BE2C (cell line): ENCODE data around the gene LYPD4. TPM values are rescaled to one million over a fixed set of nuclear protein-coding genes. Genes with fewer than 3 reads are reported as not detected.

Source experiments
- DNase-seq: peaks from one replicate; pipeline ENCODE4 v3.0.0-alpha.2; 2020
- H3K27me3 ChIP-seq: fragments of 250-450 bp; sonication (Bioruptor Pico); 2 replicates; pipeline ENCODE4 v1.5.1; 2020; ENCODE audit warnings: mild to moderate bottlenecking
- H3K36me3 ChIP-seq: fragments of 250-450 bp; sonication (Bioruptor Pico); 2 replicates; pipeline ENCODE4 v1.5.1; 2020; ENCODE audit warnings: mild to moderate bottlenecking
- H3K4me1 ChIP-seq: fragments of 250-450 bp; sonication (Bioruptor Pico); 2 replicates; pipeline ENCODE4 v1.5.1; 2020
- H3K4me3 ChIP-seq: 2 replicates; pipeline ENCODE4 v1.5.1; 2011; ENCODE audit warnings: low read depth, low read length
- H3K9me3 ChIP-seq: fragments of 250-450 bp; sonication (Bioruptor Pico); 2 replicates; pipeline ENCODE4 v1.5.1; 2020
- polyA plus RNA-seq: library from polyadenylated mRNA; unstranded; fragments of >200 nt; gene quantifications from one replicate; pipeline ENCODE4 v1.2.1, GENCODE V29; 2012; ENCODE audit warnings: low read depth, missing spikeins; ENCODE audit not compliant: insufficient read length, insufficient read depth
- TF ChIP-seq, protein P1 (sequence below): IDR thresholded peaks from 2 replicates; pipeline ENCODE4 v1.5.1; 2012; ENCODE audit warnings: mild to moderate bottlenecking, low read depth, low read length

The LYPD4 gene
- polyA plus RNA-seq = not detected

DNA sequence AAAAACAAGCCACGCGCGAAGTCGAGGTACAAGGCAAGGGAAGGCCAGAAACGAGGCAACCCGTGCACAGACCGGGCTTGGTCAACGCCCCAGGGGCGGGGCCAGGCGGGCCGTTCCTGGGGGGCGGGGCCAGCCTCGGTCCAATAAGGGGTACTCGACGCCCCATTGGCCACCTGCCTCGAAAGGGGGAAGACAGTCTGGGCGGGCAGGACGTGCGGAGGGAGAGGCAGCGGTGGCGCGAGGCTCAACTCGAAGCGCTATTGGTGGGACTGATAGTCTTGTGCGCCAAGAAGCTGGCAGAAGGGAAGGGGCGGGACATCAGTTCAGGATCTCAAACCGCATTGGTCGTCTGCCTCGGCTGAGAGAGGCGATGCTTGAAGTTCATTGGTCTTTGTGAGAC is at the start of gene LYPD4:
TSS of gene LYPD4 (minus strand) at position 83 of the 400 bp plus-strand sequence. CDS start 5,398 bp downstream, outside the sequence.
- Histone ChIP-seq H3K4me1 (no peaks in the 10 kb centered on the region), H3K36me3 (no peaks in the 10 kb centered on the region), H3K27me3 (peaks cover 21% of the 10 kb centered on the region), H3K4me3 (no peak within 1 kb of the TSS), H3K9me3 (no peaks in the 10 kb centered on the region)
- no peak for DNase-seq
- TF ChIP-seq, protein P1, sequence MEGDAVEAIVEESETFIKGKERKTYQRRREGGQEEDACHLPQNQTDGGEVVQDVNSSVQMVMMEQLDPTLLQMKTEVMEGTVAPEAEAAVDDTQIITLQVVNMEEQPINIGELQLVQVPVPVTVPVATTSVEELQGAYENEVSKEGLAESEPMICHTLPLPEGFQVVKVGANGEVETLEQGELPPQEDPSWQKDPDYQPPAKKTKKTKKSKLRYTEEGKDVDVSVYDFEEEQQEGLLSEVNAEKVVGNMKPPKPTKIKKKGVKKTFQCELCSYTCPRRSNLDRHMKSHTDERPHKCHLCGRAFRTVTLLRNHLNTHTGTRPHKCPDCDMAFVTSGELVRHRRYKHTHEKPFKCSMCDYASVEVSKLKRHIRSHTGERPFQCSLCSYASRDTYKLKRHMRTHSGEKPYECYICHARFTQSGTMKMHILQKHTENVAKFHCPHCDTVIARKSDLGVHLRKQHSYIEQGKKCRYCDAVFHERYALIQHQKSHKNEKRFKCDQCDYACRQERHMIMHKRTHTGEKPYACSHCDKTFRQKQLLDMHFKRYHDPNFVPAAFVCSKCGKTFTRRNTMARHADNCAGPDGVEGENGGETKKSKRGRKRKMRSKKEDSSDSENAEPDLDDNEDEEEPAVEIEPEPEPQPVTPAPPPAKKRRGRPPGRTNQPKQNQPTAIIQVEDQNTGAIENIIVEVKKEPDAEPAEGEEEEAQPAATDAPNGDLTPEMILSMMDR = no peak

DNA sequence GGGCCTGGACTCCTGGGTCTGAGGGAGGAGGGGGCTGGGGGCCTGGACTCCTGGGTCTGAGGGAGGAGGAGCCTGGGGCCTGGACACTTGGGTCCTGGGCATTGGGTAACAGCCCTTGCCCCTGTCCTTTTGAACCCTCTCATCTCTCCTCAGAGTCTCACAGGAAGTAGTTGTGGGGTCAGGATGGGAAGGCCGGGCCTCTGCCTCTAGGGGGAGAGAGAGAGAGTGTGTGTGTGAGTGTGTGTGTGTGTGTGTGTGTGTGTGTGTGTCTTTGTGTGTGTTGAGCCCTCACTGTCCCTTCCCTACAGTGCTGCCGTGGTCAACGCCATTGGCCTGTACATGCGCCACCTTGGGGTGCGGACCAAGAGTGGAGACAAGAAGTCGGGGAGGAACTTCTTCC is 49.4 kb upstream of the LYPD4 start:
- DNase-seq = no peak
- Histone ChIP-seq H3K4me3 (no peak overlapping the region), H3K36me3 (0 out of 2 replicates have a peak, but pooled peaks cover 2% of the 10 kb centered on the region), H3K27me3 (no peaks in the 10 kb centered on the region), H3K9me3 (no peaks in the 10 kb centered on the region), H3K4me1 (no peaks in the 10 kb centered on the region)
- TF ChIP-seq, protein P1 = peak; percentile 23; the same call in 1 of the 2 replicates

- no peak overlapping the region for H3K4me3 ChIP-seq
- DNase-seq = no peak
- H3K36me3 ChIP-seq = 0 out of 2 replicates have a peak, but pooled peaks cover 2% of the 10 kb centered on the region
- H3K27me3 ChIP-seq = no peaks in the 10 kb centered on the region
- no peaks in the 10 kb centered on the region for H3K9me3 ChIP-seq
- TF ChIP-seq, protein P1 = no peak
- H3K4me1 ChIP-seq = no peaks in the 10 kb centered on the region
Measured at GRCh38 chr19:41892173-41892902, 47.9 kb upstream of the LYPD4 start.

DNA sequence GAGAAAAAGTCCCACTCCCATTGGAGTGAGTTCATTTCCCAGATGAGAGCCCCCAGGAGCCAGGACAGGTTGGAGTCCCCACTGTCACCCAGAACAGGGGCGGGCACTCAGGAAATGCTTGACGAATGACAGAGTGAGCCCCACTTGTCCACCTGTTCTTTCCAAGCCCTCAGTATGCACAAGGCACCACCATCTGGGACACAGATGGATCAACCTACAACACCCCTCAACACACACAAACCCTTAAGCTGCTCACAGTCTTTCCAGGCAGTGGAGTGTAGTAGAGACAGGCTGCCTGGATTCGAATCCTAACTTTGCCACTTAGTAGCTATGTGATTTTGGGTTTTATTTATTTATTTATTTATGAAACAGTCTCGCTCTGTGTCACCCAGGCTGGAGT is 46.5 kb upstream of the LYPD4 start:
- H3K9me3 ChIP-seq = no peaks in the 10 kb centered on the region
- DNase-seq = no peak
- H3K4me3 ChIP-seq = no peak overlapping the region
- 0 out of 2 replicates have a peak, but pooled peaks cover 2% of the 10 kb centered on the region for H3K36me3 ChIP-seq
- no peaks in the 10 kb centered on the region for H3K27me3 ChIP-seq
- TF ChIP-seq, protein P1 = no peak
- H3K4me1 ChIP-seq = no peaks in the 10 kb centered on the region

GRCh38 chr19:41889896-41890295 is 45.4 kb upstream of the LYPD4 start:
- Histone ChIP-seq H3K27me3 (no peaks in the 10 kb centered on the region), H3K4me1 (no peaks in the 10 kb centered on the region), H3K36me3 (no peaks in the 10 kb centered on the region), H3K9me3 (no peaks in the 10 kb centered on the region), H3K4me3 (no peak overlapping the region)
- TF ChIP-seq, protein P1 = no peak
- no peak for DNase-seq

- no peak overlapping the region for H3K4me3 ChIP-seq
- no peak for DNase-seq
- H3K4me1 ChIP-seq = no peaks in the 10 kb centered on the region
- TF ChIP-seq, protein P1 = no peak
- H3K9me3 ChIP-seq = no peaks in the 10 kb centered on the region
- no peaks in the 10 kb centered on the region for H3K27me3 ChIP-seq
- H3K36me3 ChIP-seq = no peaks in the 10 kb centered on the region
Measured at GRCh38 chr19:41888926-41889325, 44.4 kb upstream of the LYPD4 start.
